Measurements from ENCODE around the gene RTL10.
A peak's percentile ranks its signal among the peaks of the same experiment; 100 is the strongest.

Gene RTL10, protein sequence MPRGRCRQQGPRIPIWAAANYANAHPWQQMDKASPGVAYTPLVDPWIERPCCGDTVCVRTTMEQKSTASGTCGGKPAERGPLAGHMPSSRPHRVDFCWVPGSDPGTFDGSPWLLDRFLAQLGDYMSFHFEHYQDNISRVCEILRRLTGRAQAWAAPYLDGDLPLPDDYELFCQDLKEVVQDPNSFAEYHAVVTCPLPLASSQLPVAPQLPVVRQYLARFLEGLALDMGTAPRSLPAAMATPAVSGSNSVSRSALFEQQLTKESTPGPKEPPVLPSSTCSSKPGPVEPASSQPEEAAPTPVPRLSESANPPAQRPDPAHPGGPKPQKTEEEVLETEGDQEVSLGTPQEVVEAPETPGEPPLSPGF

DNA sequence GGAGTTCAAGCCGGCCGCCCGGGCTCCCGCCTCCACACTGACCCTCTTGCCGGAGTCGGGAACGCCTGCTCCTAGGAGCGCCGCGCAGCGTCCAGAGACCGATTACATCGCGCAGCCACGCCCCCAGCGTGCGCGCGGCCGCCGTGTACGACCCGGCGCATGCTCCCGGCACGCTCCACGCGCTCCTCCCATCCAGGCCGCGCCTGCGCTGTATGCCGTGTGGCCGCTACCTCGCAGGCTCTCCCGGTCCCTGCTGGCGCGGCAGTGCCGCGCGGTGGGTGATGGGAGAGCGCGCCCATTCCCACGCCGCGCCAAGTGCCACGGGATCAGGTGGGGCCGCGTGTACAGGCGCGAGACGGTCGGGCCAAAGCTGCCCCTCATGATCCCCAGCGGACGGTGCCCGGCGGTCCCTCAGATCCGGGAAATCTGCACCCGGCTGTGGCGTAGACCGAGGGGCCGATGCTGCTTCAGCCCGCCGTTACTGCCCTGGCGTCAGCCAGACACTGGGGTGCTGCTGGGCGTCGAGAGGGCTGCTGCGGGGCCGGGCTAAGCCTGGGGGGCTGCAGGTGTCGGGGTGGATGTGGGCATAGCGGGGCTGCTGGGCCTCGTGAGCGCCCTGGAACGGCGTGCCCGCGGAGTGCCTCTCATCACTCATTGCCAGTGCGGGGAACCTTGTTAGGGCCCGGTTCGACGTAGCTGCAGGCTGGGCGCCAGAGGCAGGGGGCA, at the start of gene RTL10, which contains the start of gene GNB1L:
RTL10 (minus strand) TSS at position 97 of the 726 bp plus-strand sequence. CDS start 2,613 bp downstream, outside the sequence.
GNB1L (minus strand) TSS at position 97 of the 726 bp plus-strand sequence. CDS start 33,519 bp downstream, outside the sequence.
- peak; percentile 97 for DNase-seq

DNA sequence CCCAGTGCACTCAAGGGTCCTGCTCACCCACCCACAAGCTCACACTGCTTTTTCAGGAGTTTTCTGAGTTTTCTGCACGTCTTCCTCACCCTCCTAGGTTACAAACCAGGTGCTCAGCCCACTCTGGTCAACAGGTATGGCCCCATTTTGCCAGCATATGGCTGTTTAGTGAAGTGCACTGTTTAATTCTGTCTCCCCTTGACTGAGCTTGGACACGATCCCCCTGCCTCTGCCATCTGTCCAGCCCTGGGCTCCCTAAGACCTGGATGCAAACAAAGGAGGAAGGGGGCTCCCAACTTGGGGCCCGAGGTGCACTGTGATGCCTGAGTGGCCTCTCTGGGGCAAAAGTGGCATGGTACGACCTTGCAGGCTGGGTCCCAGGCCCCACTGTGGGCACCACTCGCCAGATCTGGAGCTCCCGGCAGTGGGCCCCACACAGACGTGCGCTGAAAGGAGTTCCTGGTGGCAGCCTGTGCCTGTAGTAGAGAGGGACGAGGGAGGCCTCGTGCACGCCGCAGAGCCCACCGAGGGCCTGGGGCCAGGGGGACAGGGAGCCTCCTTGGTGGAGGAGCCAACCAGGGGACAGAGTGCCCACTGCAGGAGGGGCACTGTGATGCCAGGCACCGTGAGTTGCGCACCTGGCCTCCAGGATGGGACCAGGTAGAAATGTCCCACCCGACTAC, 49.6 kb upstream of the RTL10 start:
- no peak for DNase-seq

DNA sequence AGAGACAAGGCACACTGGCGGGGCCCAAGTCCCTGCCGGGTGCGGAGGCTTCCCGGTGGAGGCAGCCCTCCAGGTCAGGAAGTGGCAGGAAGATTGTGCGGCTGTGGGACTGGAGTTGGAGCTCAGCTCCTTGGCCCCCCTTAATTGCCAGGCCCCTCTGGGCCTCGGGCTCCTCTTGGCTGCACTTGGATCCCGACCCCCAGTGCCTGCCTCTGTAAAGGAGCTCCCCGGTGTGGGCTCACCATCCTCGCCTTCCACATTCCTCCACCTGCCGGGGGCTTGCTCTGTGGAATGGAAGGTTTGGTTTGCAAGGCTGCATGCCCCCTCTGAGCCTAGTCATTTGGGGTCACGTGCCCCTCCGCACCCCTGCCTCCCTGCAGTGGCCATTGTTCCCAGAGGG, 48.8 kb upstream of the RTL10 start:
- DNase-seq: no peak

DNA sequence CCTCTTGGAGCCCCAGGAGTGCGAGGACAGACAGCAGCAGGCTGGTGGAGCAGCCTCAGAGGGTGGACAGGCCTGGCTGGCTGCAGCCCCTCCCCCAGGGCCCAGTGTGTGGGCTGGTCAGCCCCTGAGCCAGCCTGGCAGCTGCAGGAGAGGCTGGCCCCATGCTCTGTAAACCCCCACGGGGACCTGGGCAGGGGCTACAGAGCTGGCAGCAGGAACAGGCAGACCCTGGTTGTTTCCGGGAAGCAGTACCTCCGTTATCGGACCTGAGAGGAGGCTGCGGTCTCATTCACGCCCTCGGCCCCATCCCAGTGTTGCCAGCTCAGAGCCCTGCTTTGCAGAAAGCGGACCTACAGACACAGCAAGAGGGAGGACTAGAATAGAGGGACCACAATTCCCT, 48.4 kb upstream of the RTL10 start:
- DNase-seq: no peak

DNA sequence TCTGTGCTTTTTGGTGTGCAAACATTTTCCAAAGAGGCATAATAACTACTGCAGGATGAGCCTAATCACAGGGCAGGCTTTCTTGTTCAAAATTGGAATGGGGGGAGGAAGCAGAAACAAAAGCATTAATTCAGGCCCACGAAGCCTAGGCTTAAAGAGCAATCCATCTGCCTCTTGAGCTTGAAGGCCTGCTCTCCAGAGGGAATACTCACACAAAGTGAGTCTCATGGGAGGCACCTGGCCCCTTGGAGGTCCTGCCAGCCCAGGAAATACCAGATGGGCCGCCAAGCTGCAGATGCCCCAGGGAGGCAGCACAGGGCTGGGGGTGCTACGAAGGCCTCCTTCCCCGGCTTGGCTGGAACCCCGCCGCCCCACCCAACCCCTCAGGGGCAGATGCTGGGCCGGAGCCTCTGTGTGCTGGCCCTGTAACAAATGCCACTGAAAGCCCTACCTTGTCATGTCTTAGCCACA, 47.6 kb upstream of the RTL10 start:
- no peak for DNase-seq

- no peak for DNase-seq
Measured at GRCh38 chr22:19901577-19902244, 47.0 kb upstream of the RTL10 start.

- no peak for DNase-seq
Measured at GRCh38 chr22:19900707-19901436, 46.2 kb upstream of the RTL10 start.

- no peak for DNase-seq
Measured at GRCh38 chr22:19898831-19899567, 44.3 kb upstream of the RTL10 start.

DNA sequence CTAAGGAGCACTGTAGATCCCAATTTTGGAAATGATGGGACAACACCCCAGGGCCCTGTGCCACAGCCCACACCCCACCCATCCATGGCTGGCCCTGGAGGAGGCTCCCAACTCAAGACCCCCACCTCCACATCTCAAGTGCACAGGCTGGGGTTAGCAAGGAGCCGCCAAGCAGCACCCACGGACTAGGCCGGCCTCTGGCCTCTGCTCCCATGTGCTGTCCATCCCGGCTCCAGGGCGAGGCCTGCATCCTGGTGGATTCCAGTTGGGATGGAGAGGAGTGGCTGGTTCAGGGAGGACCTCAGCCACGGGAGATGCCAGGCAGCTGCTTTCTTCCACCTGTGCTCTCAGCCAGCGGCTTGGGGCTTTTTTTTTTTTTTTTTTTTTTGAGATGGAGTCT, 43.5 kb upstream of the RTL10 start:
- no peak for DNase-seq

DNA sequence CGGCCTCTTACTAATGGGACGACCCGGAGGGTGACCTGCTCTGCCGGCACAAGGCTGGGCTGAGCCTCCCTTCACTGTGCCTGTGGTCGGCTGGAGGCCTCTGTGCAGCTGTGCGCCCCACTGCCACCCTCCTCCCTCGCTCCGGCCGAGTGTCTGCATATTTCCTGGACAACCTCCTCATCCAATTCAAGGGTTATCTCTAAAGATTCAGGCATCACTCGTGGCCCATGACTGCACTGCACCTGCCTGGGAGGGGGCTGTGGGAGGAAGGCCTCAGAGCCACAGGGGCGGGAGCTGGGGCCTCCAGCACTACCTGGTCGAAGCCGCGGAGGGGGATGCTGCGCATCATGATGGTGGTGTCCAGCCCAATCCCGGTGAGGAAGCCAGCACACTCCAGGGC, 43.1 kb upstream of the RTL10 start:
- no peak for DNase-seq

DNA sequence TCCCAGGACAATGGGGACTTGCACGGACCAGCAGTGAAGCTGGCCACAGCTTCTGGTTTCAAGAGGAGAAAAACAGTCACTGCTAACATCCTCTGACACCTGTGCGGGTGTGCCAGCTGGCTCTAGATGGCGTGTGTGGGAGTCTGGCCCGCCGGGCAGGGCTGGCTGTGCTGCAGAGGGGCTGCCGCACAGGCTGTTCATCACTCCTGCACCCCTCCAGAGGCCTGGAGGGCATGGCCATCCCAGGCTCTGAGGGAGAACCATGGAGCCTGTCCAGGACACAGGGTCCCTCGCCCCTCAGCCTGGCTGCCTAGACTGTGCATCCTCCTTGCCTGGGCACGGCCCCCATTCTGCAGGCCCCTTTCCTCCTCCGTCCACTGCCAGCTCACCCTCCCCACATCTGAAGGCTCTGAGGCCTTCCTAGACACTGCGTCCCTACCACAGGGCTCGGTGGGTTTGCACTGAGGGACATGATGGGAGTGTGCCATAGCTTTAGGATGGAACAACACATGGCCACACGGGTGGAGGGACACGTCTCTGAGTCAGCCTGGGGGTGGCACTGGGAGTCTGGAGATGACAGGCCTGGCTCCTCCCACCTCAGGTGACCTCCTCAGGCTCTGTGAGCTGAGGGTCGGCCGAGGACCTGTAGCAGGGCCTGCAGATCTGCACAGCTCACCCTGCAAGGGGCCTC, 42.1 kb upstream of the RTL10 start:
- no peak for DNase-seq

DNA sequence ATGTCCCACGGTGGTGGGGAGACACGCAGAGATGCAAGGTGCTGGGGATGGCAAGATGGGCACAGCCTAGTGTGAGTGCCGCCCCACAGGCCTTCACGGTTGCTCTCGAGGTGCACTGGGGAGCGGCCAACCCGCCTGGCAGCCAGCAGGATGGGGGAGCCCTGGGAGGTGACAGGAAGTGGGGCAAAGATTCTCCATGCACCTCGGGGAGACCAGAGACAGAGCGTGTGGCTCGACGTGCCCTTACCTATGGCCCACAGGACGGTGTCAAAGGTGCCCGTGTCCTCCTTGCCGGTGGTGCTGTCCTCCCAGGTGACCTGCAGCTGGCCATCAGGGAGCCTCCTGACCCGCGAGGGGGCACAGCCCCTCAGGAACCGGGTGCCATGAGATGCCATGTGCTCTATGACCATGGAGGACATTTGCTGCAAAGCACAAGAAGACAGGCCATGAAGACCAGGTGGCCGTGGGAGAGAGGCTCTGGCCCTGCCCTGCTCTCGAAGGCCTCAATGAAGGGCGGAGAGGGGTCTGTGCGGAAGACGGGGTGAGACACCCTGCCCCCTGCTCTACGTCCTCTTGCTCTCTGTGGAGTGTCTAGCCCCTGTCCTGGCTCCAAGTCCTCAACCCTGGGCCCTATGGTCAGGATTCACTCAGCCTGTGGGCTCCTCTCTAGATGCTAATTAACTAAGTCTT, 40.6 kb upstream of the RTL10 start:
- no peak for DNase-seq

DNA sequence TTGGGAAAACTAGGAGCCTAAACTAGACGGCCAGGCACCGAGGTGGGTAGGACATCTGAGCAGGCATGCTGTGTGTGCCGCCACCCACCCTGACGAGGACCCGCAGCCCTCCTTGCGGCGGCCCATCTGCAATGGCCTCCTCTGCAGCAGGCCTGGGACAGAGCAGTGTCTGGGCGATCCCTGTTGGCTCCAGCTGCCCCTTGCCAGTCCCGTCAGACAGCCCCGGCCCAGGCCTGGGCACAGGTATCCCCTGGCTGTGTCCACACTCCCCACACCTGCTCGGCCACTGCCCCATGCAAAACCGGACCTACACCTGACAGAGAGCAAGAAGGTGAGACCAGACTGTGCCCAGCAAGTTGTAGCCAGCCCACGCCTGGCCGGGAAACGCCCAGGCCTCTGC, 38.7 kb upstream of the RTL10 start:
- no peak for DNase-seq

DNA sequence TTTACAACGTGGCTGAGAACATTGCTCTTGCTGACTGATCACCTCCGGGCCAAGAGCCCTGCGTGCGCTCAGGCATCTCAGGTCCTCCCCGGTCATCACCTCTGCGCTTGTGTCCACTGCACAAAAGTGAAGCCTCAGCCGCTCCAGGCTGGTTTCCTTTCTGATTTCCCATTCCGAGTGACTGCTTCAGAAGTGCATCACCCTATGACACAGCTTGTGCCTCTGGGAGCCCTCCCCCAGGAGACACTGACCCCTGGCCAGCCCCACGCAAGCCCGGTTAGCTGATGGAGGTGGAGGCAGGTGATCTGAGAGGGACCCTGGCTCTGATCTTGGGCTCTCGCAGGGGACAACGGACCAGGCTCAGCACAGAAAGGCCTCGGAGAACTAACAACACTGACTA, 38.3 kb upstream of the RTL10 start:
- no peak for DNase-seq

DNA sequence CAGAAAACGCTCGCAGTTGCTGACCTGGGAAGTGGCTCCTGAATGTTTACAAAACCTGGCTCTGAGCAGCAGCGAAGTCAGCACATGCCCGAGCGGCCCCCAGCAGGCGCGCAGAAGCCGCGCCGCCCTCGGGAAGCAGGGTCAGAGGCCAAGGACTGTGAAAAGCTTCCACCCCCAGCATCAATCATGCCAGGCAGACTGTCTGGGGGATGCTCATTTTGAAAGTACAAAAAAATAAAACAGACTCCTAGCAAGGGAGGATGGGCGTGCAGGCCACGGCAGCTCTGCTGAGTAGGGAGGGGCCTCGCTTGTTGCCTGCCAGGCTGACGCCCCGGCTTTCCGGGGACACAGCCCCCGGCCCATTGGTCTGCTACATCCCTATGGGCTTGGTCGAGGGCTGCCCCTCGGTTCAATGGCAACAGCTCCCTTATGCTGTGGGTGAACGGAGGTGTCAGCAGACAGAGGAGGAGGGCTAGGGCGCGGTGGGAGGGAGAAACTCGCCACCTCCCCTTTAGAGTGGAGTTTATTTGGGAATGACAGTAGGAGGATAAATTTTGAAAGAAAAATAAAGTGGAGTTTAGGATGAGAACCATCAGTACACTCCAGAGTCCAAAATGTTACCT, 37.7 kb upstream of the RTL10 start:
- DNase-seq: peak; percentile 53

- peak; percentile 69 for DNase-seq
Measured at GRCh38 chr22:19891317-19892256, 36.9 kb upstream of the RTL10 start.

DNA sequence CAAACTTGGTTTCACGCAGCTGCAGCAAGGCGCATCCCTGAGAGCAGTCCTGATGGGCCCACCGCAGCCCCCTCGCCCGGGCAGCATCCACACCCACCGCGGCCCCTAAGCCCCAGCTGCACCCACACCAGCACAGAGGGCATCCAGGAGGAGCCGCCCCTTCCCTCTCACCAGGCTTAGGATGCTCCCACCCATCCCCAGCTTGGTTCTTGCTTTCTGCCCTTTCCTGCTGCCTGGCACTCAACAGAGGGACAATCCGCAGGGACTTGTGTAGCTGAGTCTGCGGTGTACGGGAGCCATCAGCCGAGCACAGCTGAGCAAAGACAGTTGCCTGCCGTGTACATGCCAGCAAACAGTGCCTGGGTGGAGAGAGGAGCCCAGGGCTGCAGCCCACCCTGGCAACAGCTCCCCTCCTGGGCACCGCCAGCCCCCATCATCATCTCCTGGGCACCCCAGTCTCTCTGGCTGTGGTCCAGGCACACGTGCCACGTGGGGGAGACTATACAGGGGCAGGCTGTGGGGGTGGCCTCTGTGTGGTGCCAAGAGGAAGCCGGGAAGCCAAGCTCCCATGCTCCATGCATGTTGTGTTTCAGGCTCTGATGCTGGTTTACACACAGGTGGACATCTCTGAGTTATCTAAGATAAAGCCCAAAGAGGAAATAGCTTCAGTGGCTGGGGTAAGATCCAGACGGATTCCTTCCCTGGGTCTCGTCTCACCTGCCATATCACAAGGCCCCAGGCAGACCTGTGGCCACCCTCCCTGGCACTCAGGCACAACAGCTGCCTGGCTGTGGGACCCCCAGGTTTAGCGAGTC, 36.0 kb upstream of the RTL10 start:
- DNase-seq: no peak

- DNase-seq: no peak
Measured at GRCh38 chr22:19889951-19890350, 35.3 kb upstream of the RTL10 start.

Data from activated CD4-positive, CD25-positive, alpha-beta regulatory T cell treated with anti-CD3 and anti-CD28 coated beads, Interleukin-2, amount 50 U/mL, for 72 hours (primary cell).